ENCODE data around the gene KDM6B. TPM values are rescaled to one million over a fixed set of nuclear protein-coding genes. Genes with fewer than 3 reads are reported as not detected.

KDM6B gene
- total RNA-seq, 1 experiment from 2014 or later = 28.9 TPM

- H3K79me2 ChIP-seq (ENCODE audit: insufficient read depth, low read length) = no peaks in the 10 kb centered on the region
- H2BK12ac ChIP-seq (ENCODE audit: insufficient read length, low read depth, low read length) = no peak overlapping the region
- H2BK15ac ChIP-seq (ENCODE audit: low read depth, low read length) = no peak overlapping the region
- peak; percentile 27 for DNase-seq
- H3K27me3 ChIP-seq (ENCODE audit: insufficient read depth, low read length) = no peaks in the 10 kb centered on the region; the same call in 1 of the 2 replicates
- Mint-ChIP-seq H3K36me3 (ENCODE audit: insufficient read depth in 1 of 3, low read depth in 3 of 3) (peaks cover 0 to 4% (median 0%) of the 10 kb centered on the region in 3 experiments; a peak in 1 of 7 replicates), H3K9me3 (no peaks in the 10 kb centered on the region), H3K4me3 (no peak overlapping the region), H3K27ac (no peak overlapping the region), H3K27me3 (ENCODE audit: low read depth) (no peaks in the 10 kb centered on the region; the same call in none of the 2 replicates), H3K4me1 (peaks cover 0 to 3% of the 10 kb centered on the region in 2 experiments; a peak in 3 of 4 replicates)
- H4K91ac ChIP-seq (ENCODE audit: insufficient read length, low read depth, low read length) = no peak overlapping the region
- H3K18ac ChIP-seq (ENCODE audit: insufficient read length, low read depth, low read length) = no peak overlapping the region
- H4K8ac ChIP-seq (replicated peaks; ENCODE audit: insufficient read length, low read depth, low read length) = no peak overlapping the region
- H2AK5ac ChIP-seq (ENCODE audit: insufficient read length, low read length) = no peak overlapping the region
- no peaks in the 10 kb centered on the region for H3K9me3 ChIP-seq (ENCODE audit: control insufficient read depth, low read depth, low read length)
- H4K20me1 ChIP-seq (ENCODE audit: control insufficient read depth, insufficient read depth, insufficient read length) = no peaks in the 10 kb centered on the region
- TF ChIP-seq CTCF (conservative IDR thresholded peaks at IDR 0.05) = no peak
- no peak overlapping the region for H2BK120ac ChIP-seq (ENCODE audit: low read depth, low read length, poor library complexity, severe bottlenecking)
- H2AFZ ChIP-seq (ENCODE audit: low read length) = no peak overlapping the region
- H2BK20ac ChIP-seq (ENCODE audit: low read depth, low read length, poor library complexity, severe bottlenecking) = no peak overlapping the region
- no peak overlapping the region for H3K9ac ChIP-seq (ENCODE audit: extremely low read depth, insufficient read length, low read length)
- peaks cover 17% of the 10 kb centered on the region for H3K23me2 ChIP-seq (ENCODE audit: insufficient read length, low read depth, low read length, poor library complexity, severe bottlenecking)
- H3K4me1 ChIP-seq (ENCODE audit: insufficient read depth, low read length) = no peaks in the 10 kb centered on the region
- H3K14ac ChIP-seq (ENCODE audit: insufficient read depth, low read length) = no peak overlapping the region
- H3K23ac ChIP-seq (ENCODE audit: insufficient read length, low read depth, low read length) = no peak overlapping the region
- H2BK5ac ChIP-seq (ENCODE audit: insufficient read length, low read length) = no peak overlapping the region
- H3T11ph ChIP-seq (ENCODE audit: low read length) = no peak overlapping the region
- no peak overlapping the region for H3K4ac ChIP-seq (ENCODE audit: low read depth, low read length)
- H3K56ac ChIP-seq (ENCODE audit: insufficient read length, low read depth, low read length) = no peak overlapping the region
- no peak overlapping the region for H4K5ac ChIP-seq (ENCODE audit: insufficient read length, low read depth, low read length)
- H3K27ac ChIP-seq (ENCODE audit: insufficient read length, low read depth, low read length) = no peak overlapping the region
- no peak overlapping the region for H3K4me2 ChIP-seq (ENCODE audit: insufficient read depth, insufficient read length, low read length)
- no CpG with 5 or more reads among the region's 7 CpGs for WGBS (ENCODE audit: extremely low coverage, insufficient read length, low lambda C conversion rate)
- no peaks in the 10 kb centered on the region for H3K79me1 ChIP-seq (ENCODE audit: insufficient read depth, low read depth, low read length, poor library complexity, severe bottlenecking)
Measured at GRCh38 chr17:7882068-7882467, 48.1 kb downstream of the KDM6B start.

All from H9 (cell line).